Measurements from ENCODE around the gene MACROD2.

GRCh38 chr20:15162079-15162647, 1166.8 kb downstream of the MACROD2 start:
- TF ChIP-seq, protein P1, sequence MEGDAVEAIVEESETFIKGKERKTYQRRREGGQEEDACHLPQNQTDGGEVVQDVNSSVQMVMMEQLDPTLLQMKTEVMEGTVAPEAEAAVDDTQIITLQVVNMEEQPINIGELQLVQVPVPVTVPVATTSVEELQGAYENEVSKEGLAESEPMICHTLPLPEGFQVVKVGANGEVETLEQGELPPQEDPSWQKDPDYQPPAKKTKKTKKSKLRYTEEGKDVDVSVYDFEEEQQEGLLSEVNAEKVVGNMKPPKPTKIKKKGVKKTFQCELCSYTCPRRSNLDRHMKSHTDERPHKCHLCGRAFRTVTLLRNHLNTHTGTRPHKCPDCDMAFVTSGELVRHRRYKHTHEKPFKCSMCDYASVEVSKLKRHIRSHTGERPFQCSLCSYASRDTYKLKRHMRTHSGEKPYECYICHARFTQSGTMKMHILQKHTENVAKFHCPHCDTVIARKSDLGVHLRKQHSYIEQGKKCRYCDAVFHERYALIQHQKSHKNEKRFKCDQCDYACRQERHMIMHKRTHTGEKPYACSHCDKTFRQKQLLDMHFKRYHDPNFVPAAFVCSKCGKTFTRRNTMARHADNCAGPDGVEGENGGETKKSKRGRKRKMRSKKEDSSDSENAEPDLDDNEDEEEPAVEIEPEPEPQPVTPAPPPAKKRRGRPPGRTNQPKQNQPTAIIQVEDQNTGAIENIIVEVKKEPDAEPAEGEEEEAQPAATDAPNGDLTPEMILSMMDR (IDR thresholded peaks at IDR 0.05): no peak
- TF ChIP-seq POLR2A (IDR thresholded peaks at IDR 0.05): no peak

Measured in body of pancreas (tissue), 4 donors.